NCI-H460 (cell line): ENCODE results near the gene RSRC1. TPM values are rescaled to one million over a fixed set of nuclear protein-coding genes. Genes with fewer than 3 reads are reported as not detected.
"Not testable (repeated sequence)": the region's sequence is repeated elsewhere in the genome, so short reads cannot be mapped to it uniquely, and the experiment has no call there.

Experiments used
- DNase-seq: peaks from one replicate; pipeline ENCODE4 v3.0.0-alpha.2; 2016; ENCODE audit warnings: low read depth; ENCODE audit errors: extremely low read depth
- polyA plus RNA-seq: library from polyadenylated mRNA; depleted of rRNA; stranded (reverse); fragments of >200 nt; gene quantifications from 2 replicates; pipeline ENCODE4 v1.2.3, GENCODE V29; 2014; cell fraction: nucleus; rRNA removed
- total RNA-seq: library from RNA; depleted of rRNA; stranded (reverse); fragments of >200 nt; shearing (Covaris generic); gene quantifications from 2 replicates; pipeline ENCODE4 v1.2.3, GENCODE V29; 2014; rRNA removed

RSRC1 gene
- total RNA-seq = 42.8 and 44.2 TPM in 2 replicates
- 15.4 and 17.0 TPM in 2 replicates for polyA plus RNA-seq

- DNase-seq = peak; percentile 80
Observed at GRCh38 chr3:158109804-158110657, at the start of gene RSRC1. Gene RSRC1 (plus strand): TSS chr3:158110089. CDS start chr3:158122105, 12,016 bp downstream.

GRCh38 chr3:158065574-158065973 is 44.3 kb upstream of the RSRC1 start:
- DNase-seq = not testable (repeated sequence)

- no peak for DNase-seq
Observed at GRCh38 chr3:158072790-158073189, 37.1 kb upstream of the RSRC1 start.

- no peak for DNase-seq
Observed at GRCh38 chr3:158074591-158074990, 35.3 kb upstream of the RSRC1 start.

- no peak for DNase-seq
Observed at GRCh38 chr3:158079599-158079998, 30.3 kb upstream of the RSRC1 start.

GRCh38 chr3:158084651-158085050 is 25.2 kb upstream of the RSRC1 start:
- DNase-seq = no peak

- no peak for DNase-seq
Observed at GRCh38 chr3:158085358-158085757, 24.5 kb upstream of the RSRC1 start.

GRCh38 chr3:158085931-158086330 is 24.0 kb upstream of the RSRC1 start:
- no peak for DNase-seq

- DNase-seq = no peak
Observed at GRCh38 chr3:158086361-158086760, 23.5 kb upstream of the RSRC1 start.

- no peak for DNase-seq
Observed at GRCh38 chr3:158086776-158087175, 23.1 kb upstream of the RSRC1 start.

- no peak for DNase-seq
Observed at GRCh38 chr3:158091531-158091930, 18.4 kb upstream of the RSRC1 start.

- no peak for DNase-seq
Observed at GRCh38 chr3:158093526-158093925, 16.4 kb upstream of the RSRC1 start.

- DNase-seq = no peak
Observed at GRCh38 chr3:158094235-158095110, 15.4 kb upstream of the RSRC1 start.

- DNase-seq = no peak
Observed at GRCh38 chr3:158095111-158095813, 14.6 kb upstream of the RSRC1 start.

GRCh38 chr3:158095814-158096704 is 13.8 kb upstream of the RSRC1 start:
- DNase-seq = no peak

- no peak for DNase-seq
Observed at GRCh38 chr3:158097081-158097592, 12.8 kb upstream of the RSRC1 start.

GRCh38 chr3:158097593-158098308 is 12.1 kb upstream of the RSRC1 start:
- peak; percentile 61 for DNase-seq

- no peak for DNase-seq
Observed at GRCh38 chr3:158098309-158098639, 11.6 kb upstream of the RSRC1 start.

GRCh38 chr3:158098834-158099424 is 11.0 kb upstream of the RSRC1 start:
- DNase-seq = no peak
